Progenitor cell of endocrine pancreas (in vitro differentiated cells): Measurements from ENCODE around the gene TIGD6. TPM values are rescaled to one million over a fixed set of nuclear protein-coding genes. Genes with fewer than 3 reads are reported as not detected.

Experiments
- DNase-seq: peaks from one replicate; pipeline ENCODE4 v3.0.0; 2021; ENCODE audit warnings: low spot score; ENCODE audit not compliant: unreplicated experiment
- H3K27ac Mint-ChIP-seq: 2 replicates; pipeline ENCODE4 v1.8.0; 2021; ENCODE audit warnings: mild to moderate bottlenecking, moderate library complexity, mixed read lengths
- H3K27me3 Mint-ChIP-seq: 2 replicates; pipeline ENCODE4 v1.8.0; 2021; ENCODE audit warnings: mixed read lengths
- H3K36me3 Mint-ChIP-seq: 2 replicates; pipeline ENCODE4 v1.8.0; 2022; ENCODE audit warnings: mixed read lengths; ENCODE audit not compliant: insufficient read depth
- H3K4me1 Mint-ChIP-seq: 2 replicates; pipeline ENCODE4 v1.8.0; 2021; ENCODE audit warnings: low read depth, mixed read lengths
- H3K4me3 Mint-ChIP-seq: 2 replicates; pipeline ENCODE4 v1.8.0; 2021; ENCODE audit warnings: low read depth, mild to moderate bottlenecking, moderate library complexity, mixed read lengths
- H3K9me3 Mint-ChIP-seq: 2 replicates; pipeline ENCODE4 v1.8.0; 2021; ENCODE audit warnings: low read depth, mixed read lengths
- CTCF ChIP-seq: fragments of 200-600 bp; sonication (generic); IDR thresholded peaks from one replicate; pipeline ENCODE4 v1.5.0; 2021; ENCODE audit warnings: antibody characterized with exemption, mild to moderate bottlenecking; ENCODE audit not compliant: unreplicated experiment
- total RNA-seq: library from RNA; stranded (reverse); gene quantifications from 2 replicates; pipeline ENCODE4 v1.2.1, GENCODE V29; 2021

TIGD6 gene
- total RNA-seq, 1 donor from 2014 or later: 4.2 TPM

- TF ChIP-seq CTCF: no peak
- H3K4me1 Mint-ChIP-seq: no peaks in the 10 kb centered on the region
- peaks cover 18% of the 10 kb centered on the region for H3K36me3 Mint-ChIP-seq
- H3K9me3 Mint-ChIP-seq: no peaks in the 10 kb centered on the region
- no peak for DNase-seq
- no peak overlapping the region for H3K4me3 Mint-ChIP-seq
- H3K27ac Mint-ChIP-seq: no peak overlapping the region
- no peaks in the 10 kb centered on the region for H3K27me3 Mint-ChIP-seq
Observed at GRCh38 chr5:150043657-150044328, 43.3 kb upstream of the TIGD6 start.

GRCh38 chr5:150042459-150042858 lies 42.0 kb upstream of the TIGD6 start:
- H3K27me3 Mint-ChIP-seq: no peaks in the 10 kb centered on the region
- TF ChIP-seq CTCF: no peak
- H3K27ac Mint-ChIP-seq: no peak overlapping the region
- H3K36me3 Mint-ChIP-seq: peaks cover 21% of the 10 kb centered on the region
- H3K9me3 Mint-ChIP-seq: no peaks in the 10 kb centered on the region
- H3K4me3 Mint-ChIP-seq: no peak overlapping the region
- no peak for DNase-seq
- no peaks in the 10 kb centered on the region for H3K4me1 Mint-ChIP-seq

- TF ChIP-seq CTCF: no peak
- no peak overlapping the region for H3K27ac Mint-ChIP-seq
- peaks cover 19% of the 10 kb centered on the region for H3K36me3 Mint-ChIP-seq
- no peak overlapping the region for H3K4me3 Mint-ChIP-seq
- no peaks in the 10 kb centered on the region for H3K9me3 Mint-ChIP-seq
- no peak for DNase-seq
- H3K4me1 Mint-ChIP-seq: no peaks in the 10 kb centered on the region
- no peaks in the 10 kb centered on the region for H3K27me3 Mint-ChIP-seq
Observed at GRCh38 chr5:150038547-150038946, 38.1 kb upstream of the TIGD6 start.

- Mint-ChIP-seq H3K36me3 (peaks cover 22% of the 10 kb centered on the region), H3K4me3 (no peak overlapping the region), H3K4me1 (no peaks in the 10 kb centered on the region), H3K27ac (no peak overlapping the region), H3K9me3 (no peaks in the 10 kb centered on the region), H3K27me3 (no peaks in the 10 kb centered on the region)
- no peak for DNase-seq
- no peak for TF ChIP-seq CTCF
Observed at GRCh38 chr5:150036513-150036912, 36.1 kb upstream of the TIGD6 start.

GRCh38 chr5:150035139-150035895 lies 34.9 kb upstream of the TIGD6 start:
- Mint-ChIP-seq H3K36me3 (peaks cover 26% of the 10 kb centered on the region), H3K27ac (no peak overlapping the region), H3K4me3 (no peak overlapping the region), H3K27me3 (no peaks in the 10 kb centered on the region), H3K9me3 (no peaks in the 10 kb centered on the region), H3K4me1 (no peaks in the 10 kb centered on the region)
- no peak for DNase-seq
- no peak for TF ChIP-seq CTCF
